ENCODE data around the gene KPNA1.

The KPNA1 gene

DNA sequence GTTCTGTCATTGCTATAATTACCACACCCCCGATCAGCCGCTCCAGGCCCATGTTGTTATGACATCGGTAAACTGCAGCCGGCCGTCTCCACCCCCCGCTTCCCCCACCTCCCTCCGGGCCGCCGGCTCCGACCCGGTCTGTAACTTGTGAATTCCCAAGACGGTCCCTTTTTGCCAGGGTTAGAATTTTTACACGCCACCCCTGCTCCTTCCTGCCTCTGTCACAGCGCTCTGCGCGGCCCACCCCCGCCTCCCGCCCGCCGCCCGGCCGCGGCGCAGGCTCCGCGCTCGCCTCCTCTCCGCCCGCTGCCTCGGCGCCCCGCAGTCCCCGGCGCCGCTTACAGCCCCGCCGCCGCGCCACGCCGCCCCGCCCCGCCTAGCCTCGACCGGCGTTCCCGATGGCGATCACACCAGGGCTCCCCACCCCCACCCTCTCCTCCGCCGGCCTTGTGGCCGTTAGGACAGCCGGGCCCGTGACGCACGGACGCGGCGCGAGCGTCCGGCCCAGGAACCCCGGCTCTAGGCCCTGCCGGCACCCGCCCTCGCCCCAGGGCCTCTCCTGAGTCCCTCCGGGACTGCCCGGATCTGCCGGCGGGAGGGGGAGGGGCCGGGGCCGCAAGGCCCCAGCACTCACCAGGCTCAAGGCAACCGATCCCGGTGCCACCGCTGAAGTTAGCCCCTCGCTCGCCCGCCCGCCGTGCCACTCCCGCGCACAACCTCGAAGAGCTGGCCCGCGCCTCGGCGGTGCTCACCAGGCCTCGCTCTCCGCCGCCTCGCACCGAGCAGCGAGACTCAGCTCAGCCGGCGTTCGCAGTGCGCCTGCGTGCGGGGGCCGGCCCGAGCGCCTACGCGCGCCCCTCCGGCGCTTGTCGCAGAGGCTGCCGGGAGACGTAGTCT lies at the start of gene KPNA1:
Gene KPNA1, minus strand, starts transcription at position 817 of the 897 bp plus-strand sequence. CDS start 18,374 bp downstream, outside the sequence.
- DNase-seq (ENCODE audit: low spot score) = peak; percentile 90

DNA sequence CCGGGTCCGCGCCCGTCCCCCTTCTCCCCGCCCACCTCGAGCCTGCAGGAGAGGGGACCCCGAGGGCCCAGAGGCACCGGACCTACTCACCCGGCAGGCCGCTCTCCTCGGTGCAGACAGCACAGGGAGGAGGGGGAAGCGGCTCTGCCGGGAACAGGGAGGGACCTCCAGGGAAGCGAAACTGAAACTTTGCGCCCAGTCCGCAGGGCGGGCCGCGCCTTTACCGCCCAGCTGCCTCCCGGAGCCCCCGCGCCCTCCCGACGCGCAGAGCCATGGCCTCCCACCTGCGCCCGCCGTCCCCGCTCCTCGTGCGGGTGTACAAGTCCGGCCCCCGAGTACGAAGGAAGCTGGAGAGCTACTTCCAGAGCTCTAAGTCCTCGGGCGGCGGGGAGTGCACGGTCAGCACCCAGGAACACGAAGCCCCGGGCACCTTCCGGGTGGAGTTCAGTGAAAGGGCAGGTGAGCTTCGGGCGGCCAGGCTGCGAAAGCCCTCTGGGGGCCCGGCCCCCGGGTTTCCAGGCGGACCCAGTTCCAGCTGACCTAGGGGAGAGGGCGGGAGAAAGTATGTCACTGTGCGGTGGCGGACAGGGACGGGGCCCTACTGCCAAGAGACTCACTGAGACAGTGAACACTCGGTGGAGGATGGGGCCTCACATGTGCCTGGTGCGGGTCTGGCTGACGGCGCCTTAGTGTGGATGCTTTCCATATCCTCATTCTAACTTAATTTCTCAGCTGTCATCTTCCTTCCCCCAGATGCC lies 49.6 kb upstream of the KPNA1 start, which contains the start of the genes DTX3L and PARP9:
Gene DTX3L, plus strand, starts transcription at position 184 of the 758 bp plus-strand sequence. Its CDS starts 89 bp downstream, at position 273.
Gene PARP9, minus strand, starts transcription at position 146 of the 758 bp plus-strand sequence. CDS start 4,680 bp downstream, outside the sequence.
- DNase-seq (ENCODE audit: low spot score) = peak; percentile 50

- no peak for DNase-seq (ENCODE audit: low spot score)
Measured at GRCh38 chr3:122563717-122564025, 48.9 kb upstream of the KPNA1 start.

- DNase-seq (ENCODE audit: low spot score) = no peak
Measured at GRCh38 chr3:122562923-122563716, 48.4 kb upstream of the KPNA1 start.

- peak; percentile 53 for DNase-seq (ENCODE audit: low spot score)
Measured at GRCh38 chr3:122560680-122561079, 45.9 kb upstream of the KPNA1 start.

DNA sequence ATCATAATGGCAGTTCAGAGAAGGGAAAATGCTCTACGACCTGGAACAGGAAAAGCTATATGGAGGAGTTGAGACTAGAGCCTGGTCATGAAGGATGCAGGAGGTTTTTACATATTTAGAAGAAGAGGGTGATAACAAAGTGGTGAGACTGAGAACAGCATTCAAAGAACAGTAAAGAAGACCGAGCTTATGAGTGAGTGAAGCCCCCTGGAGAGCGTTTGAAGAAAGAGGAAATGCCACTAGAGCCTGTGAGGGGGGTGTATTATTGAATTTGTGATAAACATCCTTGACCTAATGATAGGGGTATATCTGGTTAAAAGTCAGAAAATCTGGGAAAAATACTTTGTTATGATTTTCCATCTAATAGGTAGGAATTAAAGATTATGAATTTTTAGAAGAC lies 45.2 kb upstream of the KPNA1 start:
- DNase-seq (ENCODE audit: low spot score) = no peak

GRCh38 chr3:122558605-122559004 lies 43.9 kb upstream of the KPNA1 start:
- no peak for DNase-seq (ENCODE audit: low spot score)

GRCh38 chr3:122557356-122557755 lies 42.6 kb upstream of the KPNA1 start:
- DNase-seq (ENCODE audit: low spot score) = no peak

GRCh38 chr3:122555275-122556071 lies 40.7 kb upstream of the KPNA1 start:
- DNase-seq (ENCODE audit: low spot score) = no peak

DNA sequence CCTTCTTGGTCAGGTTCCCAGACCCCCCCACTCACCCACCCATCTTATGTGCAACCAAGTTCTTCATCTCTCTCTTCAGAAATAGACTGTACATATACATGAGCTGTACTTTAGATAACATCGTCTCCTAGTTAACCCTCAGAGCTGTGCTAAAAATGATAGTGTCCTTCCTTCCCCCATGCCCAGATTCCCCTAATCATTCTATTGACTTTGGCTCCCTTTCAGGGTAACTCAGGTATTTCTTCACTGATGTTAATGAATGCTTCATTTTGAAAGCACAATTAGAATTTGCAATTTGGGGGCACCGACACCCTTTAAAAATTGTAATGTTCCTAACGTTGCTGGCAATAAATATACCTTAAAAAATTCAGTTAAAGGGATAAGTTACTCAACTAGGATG lies 38.4 kb upstream of the KPNA1 start:
- no peak for DNase-seq (ENCODE audit: low spot score)

- DNase-seq (ENCODE audit: low spot score) = no peak
Measured at GRCh38 chr3:122548619-122549018, 33.9 kb upstream of the KPNA1 start.

- no peak for DNase-seq (ENCODE audit: low spot score)
Measured at GRCh38 chr3:122548076-122548475, 33.3 kb upstream of the KPNA1 start.

- DNase-seq (ENCODE audit: low spot score) = no peak
Measured at GRCh38 chr3:122546151-122546550, 31.4 kb upstream of the KPNA1 start.

GRCh38 chr3:122538956-122539490 lies 24.3 kb upstream of the KPNA1 start:
- DNase-seq (ENCODE audit: low spot score) = no peak

DNA sequence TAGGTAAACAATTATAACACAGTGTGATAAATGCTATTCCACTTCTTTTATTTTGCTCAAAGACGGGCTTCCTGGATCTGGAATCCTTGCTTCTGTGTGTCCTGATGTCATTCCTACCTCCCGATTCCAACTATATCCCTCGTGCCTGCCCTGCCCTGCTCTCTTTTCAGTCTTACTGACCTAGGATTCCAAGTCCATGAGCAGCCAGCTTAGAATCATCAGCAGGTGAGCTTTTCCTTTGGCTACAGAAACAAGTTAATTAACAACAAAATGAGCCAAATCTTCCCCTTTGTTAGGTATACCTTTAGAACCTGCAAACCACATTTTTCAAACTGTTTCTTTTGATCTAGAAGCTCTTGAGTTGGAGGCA lies 21.9 kb upstream of the KPNA1 start:
- DNase-seq (ENCODE audit: low spot score) = no peak

- DNase-seq (ENCODE audit: low spot score) = no peak
Measured at GRCh38 chr3:122535964-122536631, 21.4 kb upstream of the KPNA1 start.

- DNase-seq (ENCODE audit: low spot score) = no peak
Measured at GRCh38 chr3:122533931-122534334, 19.2 kb upstream of the KPNA1 start.

DNA sequence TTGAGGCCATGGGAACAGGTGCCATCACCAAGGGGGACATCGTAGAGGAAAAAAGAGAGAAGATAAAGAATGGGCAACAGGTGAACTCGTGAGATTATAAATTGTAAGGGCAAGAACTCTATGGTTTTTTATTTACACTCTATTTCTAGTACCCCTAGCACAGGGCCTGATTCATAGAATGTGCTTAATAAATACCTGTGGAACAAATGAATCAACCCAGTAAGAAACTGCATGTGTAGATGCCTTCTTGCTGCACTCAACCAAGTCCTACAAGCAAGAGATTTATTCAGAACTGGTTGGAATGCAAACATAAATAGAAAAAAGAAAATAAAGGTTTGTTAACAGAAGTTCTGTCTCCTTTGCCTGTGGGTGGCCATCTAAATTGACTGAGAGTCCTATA lies 18.7 kb upstream of the KPNA1 start:
- no peak for DNase-seq (ENCODE audit: low spot score)

DNA sequence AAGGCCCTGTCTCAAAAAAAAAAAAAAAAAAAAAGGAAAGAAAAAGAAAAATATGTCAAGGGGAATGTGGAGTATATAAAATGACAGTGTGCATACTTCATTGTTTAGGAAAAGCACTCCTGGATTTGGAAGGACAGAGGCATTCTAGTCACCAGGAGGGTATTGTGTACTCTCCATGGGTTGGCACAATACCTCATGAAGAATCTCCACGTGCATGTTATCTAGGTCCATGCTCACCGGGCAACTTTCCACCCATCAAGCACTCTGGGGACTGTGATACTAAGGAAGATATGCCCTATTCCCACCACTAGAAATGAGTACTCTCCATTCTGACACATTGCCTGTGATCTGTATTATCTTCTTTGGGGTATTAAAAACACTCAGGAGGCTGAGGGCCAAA lies 15.4 kb upstream of the KPNA1 start:
- DNase-seq (ENCODE audit: low spot score) = no peak

- no peak for DNase-seq (ENCODE audit: low spot score)
Measured at GRCh38 chr3:122523317-122523716, 8.6 kb upstream of the KPNA1 start.

GRCh38 chr3:122520861-122521260 lies 6.1 kb upstream of the KPNA1 start:
- no peak for DNase-seq (ENCODE audit: low spot score)
